Left ventricle myocardium inferior (tissue), 1 donor: ENCODE results near the gene SCN3A. TPM values are rescaled to one million over a fixed set of nuclear protein-coding genes. Genes with fewer than 3 reads are reported as not detected.

ENCODE experiments used
- DNase-seq: peaks from one replicate; pipeline ENCODE4 v3.0.0-alpha.2; 2020
- H3K27ac ChIP-seq: fragments of 200-600 bp; replicated peaks from 2 replicates; pipeline ENCODE4 v1.8.0; 2021
- H3K27me3 ChIP-seq: fragments of 200-600 bp; 2 replicates; pipeline ENCODE4 v1.8.0; 2021; ENCODE audit warnings: low read depth
- H3K36me3 ChIP-seq: fragments of 200-600 bp; 2 replicates; pipeline ENCODE4 v1.8.0; 2021
- H3K4me1 ChIP-seq: fragments of 200-600 bp; 2 replicates; pipeline ENCODE4 v1.8.0; 2021
- H3K4me3 ChIP-seq: fragments of 200-600 bp; 2 replicates; pipeline ENCODE4 v1.8.0; 2021; ENCODE audit warnings: mild to moderate bottlenecking, moderate library complexity
- H3K9me3 ChIP-seq: fragments of 200-600 bp; replicated peaks from 2 replicates; pipeline ENCODE4 v1.8.0; 2021
- intact Hi-C: fragments of 100-400 bp; cut with micrococcal nuclease; formaldehyde crosslinking; loops from one replicate; pipeline ENCODE4 v1.11.0; 2022
- total RNA-seq: library from RNA; stranded (reverse); fragmentation: NEBNext Ultra II Directional; extraction: Animal tissue kit (Norgen Biotek cat#: 25700); gene quantifications from one replicate; pipeline ENCODE4 v1.2.1, GENCODE V29; 2021
- TF ChIP-seq, protein P1 (sequence below): fragments of 200-600 bp; IDR thresholded peaks from 2 replicates; pipeline ENCODE4 v1.8.0; 2021; ENCODE audit warnings: antibody characterized with exemption, mild to moderate bottlenecking, borderline replicate concordance
- donor health status: DM: no; HTN: yes; CAD: no; lungs with severe emphysema.

The SCN3A gene
- total RNA-seq, 1 donor from 2014 or later = 0.99 TPM

DNA sequence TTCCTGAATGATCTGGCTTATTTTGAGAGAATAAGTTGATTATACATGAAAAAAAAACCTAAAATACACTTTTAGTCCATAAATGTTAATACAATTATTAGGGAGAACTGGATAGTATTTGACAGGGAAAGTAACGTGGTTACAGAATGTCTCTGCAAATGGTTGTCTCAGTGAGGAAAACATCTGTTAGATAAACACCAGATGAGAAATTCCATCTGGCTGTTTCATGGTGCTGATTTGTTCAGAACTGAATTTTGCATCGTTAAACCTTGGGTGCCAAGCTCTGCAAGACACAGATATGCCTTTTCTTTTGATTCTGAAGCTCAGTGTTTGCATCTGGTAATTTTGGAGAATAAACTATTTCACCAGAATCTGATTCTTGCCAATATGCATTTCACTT lies 90.4 kb downstream of the SCN3A start:
- H3K9me3 ChIP-seq = no peaks in the 10 kb centered on the region
- H3K27ac ChIP-seq = no peak overlapping the region
- intact Hi-C loops = no loop called here
- H3K4me1 ChIP-seq = no peaks in the 10 kb centered on the region
- H3K27me3 ChIP-seq = no peaks in the 10 kb centered on the region
- TF ChIP-seq, protein P1, sequence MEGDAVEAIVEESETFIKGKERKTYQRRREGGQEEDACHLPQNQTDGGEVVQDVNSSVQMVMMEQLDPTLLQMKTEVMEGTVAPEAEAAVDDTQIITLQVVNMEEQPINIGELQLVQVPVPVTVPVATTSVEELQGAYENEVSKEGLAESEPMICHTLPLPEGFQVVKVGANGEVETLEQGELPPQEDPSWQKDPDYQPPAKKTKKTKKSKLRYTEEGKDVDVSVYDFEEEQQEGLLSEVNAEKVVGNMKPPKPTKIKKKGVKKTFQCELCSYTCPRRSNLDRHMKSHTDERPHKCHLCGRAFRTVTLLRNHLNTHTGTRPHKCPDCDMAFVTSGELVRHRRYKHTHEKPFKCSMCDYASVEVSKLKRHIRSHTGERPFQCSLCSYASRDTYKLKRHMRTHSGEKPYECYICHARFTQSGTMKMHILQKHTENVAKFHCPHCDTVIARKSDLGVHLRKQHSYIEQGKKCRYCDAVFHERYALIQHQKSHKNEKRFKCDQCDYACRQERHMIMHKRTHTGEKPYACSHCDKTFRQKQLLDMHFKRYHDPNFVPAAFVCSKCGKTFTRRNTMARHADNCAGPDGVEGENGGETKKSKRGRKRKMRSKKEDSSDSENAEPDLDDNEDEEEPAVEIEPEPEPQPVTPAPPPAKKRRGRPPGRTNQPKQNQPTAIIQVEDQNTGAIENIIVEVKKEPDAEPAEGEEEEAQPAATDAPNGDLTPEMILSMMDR = no peak
- no peak overlapping the region for H3K4me3 ChIP-seq
- DNase-seq = no peak
- H3K36me3 ChIP-seq = no peaks in the 10 kb centered on the region

DNA sequence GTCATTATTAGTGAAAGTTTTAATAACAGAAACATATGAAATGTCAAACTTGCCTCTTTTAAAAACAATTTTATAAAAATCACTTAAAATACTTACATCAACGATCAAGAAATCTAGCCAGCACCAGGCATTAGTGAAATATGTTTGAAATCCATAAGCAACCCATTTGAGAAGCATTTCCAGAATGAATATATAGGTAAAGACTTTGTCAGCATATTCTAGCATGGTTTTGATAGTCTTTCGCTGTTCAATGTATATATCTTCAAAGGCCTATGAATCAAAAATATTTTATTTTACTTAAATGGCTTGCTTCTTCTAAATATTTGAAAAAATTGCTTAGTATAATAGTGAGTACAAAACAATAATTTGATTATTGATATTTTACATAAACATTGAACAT lies 91.1 kb downstream of the SCN3A start:
- Histone ChIP-seq H3K36me3 (no peaks in the 10 kb centered on the region), H3K4me1 (no peaks in the 10 kb centered on the region), H3K4me3 (no peak overlapping the region), H3K9me3 (no peaks in the 10 kb centered on the region), H3K27me3 (no peaks in the 10 kb centered on the region), H3K27ac (no peak overlapping the region)
- intact Hi-C loops = no loop called here
- TF ChIP-seq, protein P1 = no peak
- DNase-seq = no peak

DNA sequence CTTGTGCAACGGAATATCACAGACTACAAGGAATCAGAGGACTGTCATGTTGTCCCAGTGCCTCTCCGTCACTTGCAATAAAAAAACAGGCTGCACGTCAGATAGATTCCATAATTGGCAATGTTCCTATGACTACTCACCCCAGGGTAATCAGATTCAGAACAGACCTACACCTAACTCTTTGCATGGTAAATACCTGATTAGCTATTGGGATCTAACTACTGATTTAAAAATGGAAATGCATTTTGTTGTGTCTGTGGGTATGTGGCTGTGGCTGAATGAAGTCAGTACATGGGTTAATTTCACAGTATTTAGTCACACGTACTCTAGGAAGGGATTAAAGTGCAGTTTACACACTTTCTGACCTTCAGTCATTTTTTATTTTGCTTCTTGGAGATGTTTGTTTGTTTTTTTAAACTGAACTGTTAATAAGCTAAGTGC lies 91.7 kb downstream of the SCN3A start:
- intact Hi-C loops = no loop called here
- Histone ChIP-seq H3K27me3 (no peaks in the 10 kb centered on the region), H3K9me3 (no peaks in the 10 kb centered on the region), H3K27ac (no peak overlapping the region), H3K4me3 (no peak overlapping the region), H3K36me3 (no peaks in the 10 kb centered on the region), H3K4me1 (no peaks in the 10 kb centered on the region)
- no peak for DNase-seq
- TF ChIP-seq, protein P1 = no peak

DNA sequence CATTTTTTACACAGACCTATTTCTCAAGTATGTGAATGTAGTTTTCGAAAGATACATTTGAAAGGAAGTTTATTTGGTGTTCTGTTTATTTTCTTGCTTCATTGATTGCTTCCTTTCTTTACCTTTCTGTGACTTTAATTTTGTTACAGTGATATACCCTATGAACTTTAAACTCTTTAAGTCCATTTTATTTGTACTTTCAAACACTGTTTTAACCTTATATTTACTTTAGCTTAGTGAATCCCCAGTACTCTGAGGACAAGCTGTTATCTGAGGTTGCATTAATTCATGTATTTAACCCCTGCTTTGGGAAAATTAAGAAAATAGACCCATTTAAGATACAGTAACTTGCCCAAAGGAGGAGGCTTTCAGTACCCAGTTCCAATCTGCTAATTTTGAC lies 93.5 kb downstream of the SCN3A start:
- Histone ChIP-seq H3K4me3 (no peak overlapping the region), H3K4me1 (no peaks in the 10 kb centered on the region), H3K27me3 (no peaks in the 10 kb centered on the region), H3K36me3 (no peaks in the 10 kb centered on the region), H3K9me3 (no peaks in the 10 kb centered on the region), H3K27ac (no peak overlapping the region)
- TF ChIP-seq, protein P1 = no peak
- intact Hi-C loops = no loop called here
- no peak for DNase-seq

DNA sequence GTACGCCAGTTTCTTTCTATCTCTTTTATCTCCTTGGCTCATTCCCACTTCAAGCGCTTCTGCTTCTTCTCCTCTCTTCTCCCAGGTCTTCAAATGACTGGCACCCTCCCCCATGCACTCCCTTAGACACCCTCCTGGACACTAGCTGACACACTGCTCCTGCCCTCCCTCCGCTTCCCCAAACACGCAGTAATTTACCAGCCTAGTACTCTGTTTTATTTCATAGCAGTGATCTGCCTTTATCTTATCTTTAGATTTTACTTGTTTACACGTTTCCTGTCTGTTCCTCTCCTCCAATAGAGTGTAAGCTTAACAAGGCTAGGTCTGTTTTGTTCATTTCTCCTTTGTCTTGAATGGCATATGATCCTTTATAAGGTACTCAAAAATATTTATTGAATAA lies 93.9 kb downstream of the SCN3A start:
- intact Hi-C loops = no loop called here
- no peaks in the 10 kb centered on the region for H3K36me3 ChIP-seq
- no peaks in the 10 kb centered on the region for H3K9me3 ChIP-seq
- H3K4me3 ChIP-seq = no peak overlapping the region
- DNase-seq = no peak
- no peak overlapping the region for H3K27ac ChIP-seq
- TF ChIP-seq, protein P1 = no peak
- no peaks in the 10 kb centered on the region for H3K4me1 ChIP-seq
- H3K27me3 ChIP-seq = no peaks in the 10 kb centered on the region

DNA sequence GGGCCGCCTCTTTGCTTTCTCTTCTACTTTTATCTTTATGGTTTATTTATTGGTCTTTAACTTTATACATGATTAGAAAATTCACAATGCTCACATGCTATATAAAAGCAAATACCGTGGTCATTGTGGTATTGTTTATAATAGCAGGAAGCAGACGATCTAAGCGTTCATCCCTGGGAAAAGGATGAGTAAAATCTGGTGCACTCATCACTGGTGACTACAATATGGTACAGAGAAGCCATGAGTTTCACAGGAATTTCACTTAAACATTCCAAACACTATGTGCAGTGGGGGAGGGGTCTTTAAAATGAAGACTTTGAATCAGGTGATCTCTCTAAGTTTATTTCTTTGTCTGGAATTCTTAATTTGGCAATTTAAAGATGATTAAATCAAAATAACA lies 97.9 kb downstream of the SCN3A start:
- intact Hi-C loops = no loop called here
- no peak for DNase-seq
- Histone ChIP-seq H3K4me3 (no peak overlapping the region), H3K9me3 (no peaks in the 10 kb centered on the region), H3K27me3 (no peaks in the 10 kb centered on the region), H3K4me1 (no peaks in the 10 kb centered on the region), H3K36me3 (no peaks in the 10 kb centered on the region), H3K27ac (no peak overlapping the region)
- TF ChIP-seq, protein P1 = no peak
